ENCODE data around the gene PTPRC. TPM values are rescaled to one million over a fixed set of nuclear protein-coding genes. Genes with fewer than 3 reads are reported as not detected.

Gene PTPRC
- total RNA-seq, 1 donor from 2014 or later: 214 TPM

GRCh38 chr1:198699167-198700015, 60.6 kb downstream of the PTPRC start:
- Histone ChIP-seq H3K4me3 (no peak overlapping the region), H3K27me3 (ENCODE audit: low read depth) (no peaks in the 10 kb centered on the region), H3K36me3 (peaks cover 25% of the 10 kb centered on the region), H3K9me3 (no peaks in the 10 kb centered on the region), H3K4me1 (peaks cover 16% of the 10 kb centered on the region), H3K27ac (no peak overlapping the region)
- intact Hi-C loops (cut with DNase I): no loop called here
- peak; percentile 65 for TF ChIP-seq CTCF (IDR thresholded peaks at IDR 0.05)
- peak; percentile 76 for DNase-seq
- peak; percentile 96 to 97 for ATAC-seq

GRCh38 chr1:198700016-198700392, 61.2 kb downstream of the PTPRC start:
- no peak for ATAC-seq
- Histone ChIP-seq H3K27ac (no peak overlapping the region), H3K36me3 (peaks cover 25% of the 10 kb centered on the region), H3K4me3 (no peak overlapping the region), H3K27me3 (ENCODE audit: low read depth) (no peaks in the 10 kb centered on the region), H3K9me3 (no peaks in the 10 kb centered on the region), H3K4me1 (peaks cover 16% of the 10 kb centered on the region)
- no peak for DNase-seq
- TF ChIP-seq CTCF (IDR thresholded peaks at IDR 0.05): no peak
- intact Hi-C loops (cut with DNase I): no loop called here

- DNase-seq (no peak), ATAC-seq (peak; percentile 38 to 47)
- Histone ChIP-seq H3K27me3 (ENCODE audit: low read depth) (no peaks in the 10 kb centered on the region), H3K9me3 (no peaks in the 10 kb centered on the region), H3K36me3 (peaks cover 25% of the 10 kb centered on the region), H3K4me1 (peaks cover 16% of the 10 kb centered on the region), H3K4me3 (no peak overlapping the region), H3K27ac (no peak overlapping the region)
- intact Hi-C loops (cut with DNase I): no loop called here
- TF ChIP-seq CTCF (IDR thresholded peaks at IDR 0.05): no peak
Measured at GRCh38 chr1:198700396-198700795, 61.6 kb downstream of the PTPRC start.

- no peak for DNase-seq
- Histone ChIP-seq H3K4me1 (peaks cover 16% of the 10 kb centered on the region), H3K27me3 (ENCODE audit: low read depth) (no peaks in the 10 kb centered on the region), H3K27ac (no peak overlapping the region), H3K36me3 (peaks cover 25% of the 10 kb centered on the region), H3K4me3 (no peak overlapping the region), H3K9me3 (no peaks in the 10 kb centered on the region)
- intact Hi-C loops (cut with DNase I): no loop called here
- ATAC-seq: no peak
- no peak for TF ChIP-seq CTCF (IDR thresholded peaks at IDR 0.05)
Measured at GRCh38 chr1:198701250-198701649, 62.4 kb downstream of the PTPRC start.

GRCh38 chr1:198701766-198702539, 63.1 kb downstream of the PTPRC start:
- ATAC-seq: no peak
- intact Hi-C loops (cut with DNase I): no loop called here

More at GRCh38 chr1:198701766-198702539, 63.1 kb downstream of the PTPRC start:
- no peak for TF ChIP-seq CTCF (IDR thresholded peaks at IDR 0.05)
- DNase-seq: no peak
- Histone ChIP-seq H3K27ac (no peak overlapping the region), H3K36me3 (peaks cover 25% of the 10 kb centered on the region), H3K4me1 (peaks cover 16% of the 10 kb centered on the region), H3K9me3 (no peaks in the 10 kb centered on the region), H3K27me3 (ENCODE audit: low read depth) (no peaks in the 10 kb centered on the region), H3K4me3 (no peak overlapping the region)

Data from lower lobe of right lung (tissue), 2 donors.